ENCODE measurements around the gene ASTN2. TPM values are rescaled to one million over a fixed set of nuclear protein-coding genes. Genes with fewer than 3 reads are reported as not detected.

The ASTN2 gene
- polyA plus RNA-seq, 1 donor from 2014 or later = 6.8 TPM

DNA sequence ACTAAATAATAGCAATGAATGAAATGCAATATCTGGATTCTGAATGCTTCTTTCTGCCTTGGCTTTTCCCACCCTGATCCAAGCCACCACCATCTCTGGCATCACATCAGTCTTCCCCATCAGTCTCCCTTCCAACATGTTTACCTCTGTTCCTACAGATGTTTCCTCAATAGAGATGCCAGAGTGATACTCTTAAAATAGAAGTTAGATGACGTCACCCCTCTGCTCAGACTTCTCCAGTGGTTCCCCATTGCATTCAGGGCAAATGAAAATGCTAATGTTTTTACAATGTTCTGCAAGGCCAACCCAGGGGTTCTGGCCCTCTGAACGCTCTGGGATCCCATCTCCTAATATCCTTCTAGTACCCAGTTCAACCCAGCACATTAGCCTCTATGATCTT lies 422.0 kb downstream of the ASTN2 start:
- no peak overlapping the region for H2AFZ ChIP-seq (ENCODE audit: low read depth, low read length)
- no peaks in the 10 kb centered on the region for H3K36me3 ChIP-seq (ENCODE audit: insufficient read depth, low read length)
- no peaks in the 10 kb centered on the region for H3K79me2 ChIP-seq (replicated peaks; ENCODE audit: insufficient read depth, low read length)
- no peaks in the 10 kb centered on the region for H3K9me2 ChIP-seq (ENCODE audit: insufficient read depth, low read length)
- no peaks in the 10 kb centered on the region for H4K20me1 ChIP-seq (ENCODE audit: insufficient read depth)
- H3K4me3 ChIP-seq (ENCODE audit: low read length) = no peak overlapping the region
- H3F3A ChIP-seq (ENCODE audit: insufficient read depth, low read length, poor library complexity, severe bottlenecking) = no peaks in the 10 kb centered on the region
- H3K27me3 ChIP-seq (ENCODE audit: insufficient read depth, low read depth, low read length) = no peaks in the 10 kb centered on the region
- no peak for TF ChIP-seq EZH2 (IDR thresholded peaks at IDR 0.05; ENCODE audit: borderline replicate concordance, insufficient read depth, low read length, poor library complexity, severe bottlenecking)
- TF ChIP-seq SMC3 (conservative IDR thresholded peaks at IDR 0.05; ENCODE audit: poor library complexity) = no peak
- TF ChIP-seq, protein P1, sequence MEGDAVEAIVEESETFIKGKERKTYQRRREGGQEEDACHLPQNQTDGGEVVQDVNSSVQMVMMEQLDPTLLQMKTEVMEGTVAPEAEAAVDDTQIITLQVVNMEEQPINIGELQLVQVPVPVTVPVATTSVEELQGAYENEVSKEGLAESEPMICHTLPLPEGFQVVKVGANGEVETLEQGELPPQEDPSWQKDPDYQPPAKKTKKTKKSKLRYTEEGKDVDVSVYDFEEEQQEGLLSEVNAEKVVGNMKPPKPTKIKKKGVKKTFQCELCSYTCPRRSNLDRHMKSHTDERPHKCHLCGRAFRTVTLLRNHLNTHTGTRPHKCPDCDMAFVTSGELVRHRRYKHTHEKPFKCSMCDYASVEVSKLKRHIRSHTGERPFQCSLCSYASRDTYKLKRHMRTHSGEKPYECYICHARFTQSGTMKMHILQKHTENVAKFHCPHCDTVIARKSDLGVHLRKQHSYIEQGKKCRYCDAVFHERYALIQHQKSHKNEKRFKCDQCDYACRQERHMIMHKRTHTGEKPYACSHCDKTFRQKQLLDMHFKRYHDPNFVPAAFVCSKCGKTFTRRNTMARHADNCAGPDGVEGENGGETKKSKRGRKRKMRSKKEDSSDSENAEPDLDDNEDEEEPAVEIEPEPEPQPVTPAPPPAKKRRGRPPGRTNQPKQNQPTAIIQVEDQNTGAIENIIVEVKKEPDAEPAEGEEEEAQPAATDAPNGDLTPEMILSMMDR (IDR thresholded peaks at IDR 0.05; ENCODE audit: poor library complexity, severe bottlenecking) = no peak
- TF ChIP-seq, protein P2, sequence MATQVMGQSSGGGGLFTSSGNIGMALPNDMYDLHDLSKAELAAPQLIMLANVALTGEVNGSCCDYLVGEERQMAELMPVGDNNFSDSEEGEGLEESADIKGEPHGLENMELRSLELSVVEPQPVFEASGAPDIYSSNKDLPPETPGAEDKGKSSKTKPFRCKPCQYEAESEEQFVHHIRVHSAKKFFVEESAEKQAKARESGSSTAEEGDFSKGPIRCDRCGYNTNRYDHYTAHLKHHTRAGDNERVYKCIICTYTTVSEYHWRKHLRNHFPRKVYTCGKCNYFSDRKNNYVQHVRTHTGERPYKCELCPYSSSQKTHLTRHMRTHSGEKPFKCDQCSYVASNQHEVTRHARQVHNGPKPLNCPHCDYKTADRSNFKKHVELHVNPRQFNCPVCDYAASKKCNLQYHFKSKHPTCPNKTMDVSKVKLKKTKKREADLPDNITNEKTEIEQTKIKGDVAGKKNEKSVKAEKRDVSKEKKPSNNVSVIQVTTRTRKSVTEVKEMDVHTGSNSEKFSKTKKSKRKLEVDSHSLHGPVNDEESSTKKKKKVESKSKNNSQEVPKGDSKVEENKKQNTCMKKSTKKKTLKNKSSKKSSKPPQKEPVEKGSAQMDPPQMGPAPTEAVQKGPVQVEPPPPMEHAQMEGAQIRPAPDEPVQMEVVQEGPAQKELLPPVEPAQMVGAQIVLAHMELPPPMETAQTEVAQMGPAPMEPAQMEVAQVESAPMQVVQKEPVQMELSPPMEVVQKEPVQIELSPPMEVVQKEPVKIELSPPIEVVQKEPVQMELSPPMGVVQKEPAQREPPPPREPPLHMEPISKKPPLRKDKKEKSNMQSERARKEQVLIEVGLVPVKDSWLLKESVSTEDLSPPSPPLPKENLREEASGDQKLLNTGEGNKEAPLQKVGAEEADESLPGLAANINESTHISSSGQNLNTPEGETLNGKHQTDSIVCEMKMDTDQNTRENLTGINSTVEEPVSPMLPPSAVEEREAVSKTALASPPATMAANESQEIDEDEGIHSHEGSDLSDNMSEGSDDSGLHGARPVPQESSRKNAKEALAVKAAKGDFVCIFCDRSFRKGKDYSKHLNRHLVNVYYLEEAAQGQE (IDR thresholded peaks at IDR 0.05; ENCODE audit: borderline replicate concordance) = no peak
- TF ChIP-seq POLR2AphosphoS5 (IDR thresholded peaks at IDR 0.05) = no peak
- TF ChIP-seq MXI1 (conservative IDR thresholded peaks at IDR 0.05; ENCODE audit: poor library complexity, severe bottlenecking) = no peak
- TF ChIP-seq TAF1 (IDR thresholded peaks at IDR 0.05; ENCODE audit: low read depth) = no peak
- TF ChIP-seq EP300 (conservative IDR thresholded peaks at IDR 0.05; ENCODE audit: poor library complexity, severe bottlenecking) = no peak
- TF ChIP-seq RAD21 (conservative IDR thresholded peaks at IDR 0.05) = no peak
- no peak overlapping the region for H3K9ac ChIP-seq (ENCODE audit: low read length)
- H3K27ac ChIP-seq (ENCODE audit: low read length) = no peak overlapping the region
- H3K4me2 ChIP-seq (ENCODE audit: low read length) = no peak overlapping the region
- no peaks in the 10 kb centered on the region for H3K9me3 ChIP-seq (ENCODE audit: low read length)

DNA sequence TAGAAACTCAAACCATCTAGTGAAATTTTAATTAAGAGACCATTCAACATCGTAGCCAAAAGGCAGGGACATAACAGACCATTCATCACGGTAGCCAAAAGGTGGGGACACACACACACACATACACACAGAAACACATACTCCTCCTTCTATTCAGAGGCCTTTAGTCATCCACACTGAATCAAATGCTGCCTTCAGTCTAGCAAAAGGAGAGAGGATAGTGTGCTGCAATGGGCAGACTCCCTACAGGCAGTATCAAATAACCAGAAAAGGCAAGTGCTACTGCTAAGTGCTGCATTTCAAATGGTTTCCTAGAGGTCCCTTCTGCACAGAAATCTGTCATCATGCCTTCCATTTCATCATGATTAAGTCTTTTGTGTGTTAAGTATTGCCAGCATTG lies 423.8 kb downstream of the ASTN2 start:
- Histone ChIP-seq H3K9me2 (ENCODE audit: insufficient read depth, low read length) (no peaks in the 10 kb centered on the region), H3K4me3 (ENCODE audit: low read length) (no peak overlapping the region), H2AFZ (ENCODE audit: low read depth, low read length) (no peak overlapping the region), H3K36me3 (ENCODE audit: insufficient read depth, low read length) (no peaks in the 10 kb centered on the region), H3K4me2 (ENCODE audit: low read length) (no peak overlapping the region), H3K9me3 (ENCODE audit: low read length) (no peaks in the 10 kb centered on the region), H3K9ac (ENCODE audit: low read length) (no peak overlapping the region), H3K79me2 (replicated peaks; ENCODE audit: insufficient read depth, low read length) (no peaks in the 10 kb centered on the region), H3K27me3 (ENCODE audit: insufficient read depth, low read depth, low read length) (no peaks in the 10 kb centered on the region), H3K27ac (ENCODE audit: low read length) (no peak overlapping the region), H4K20me1 (ENCODE audit: insufficient read depth) (no peaks in the 10 kb centered on the region), H3F3A (ENCODE audit: insufficient read depth, low read length, poor library complexity, severe bottlenecking) (no peaks in the 10 kb centered on the region)
- no peak for TF ChIP-seq EP300 (conservative IDR thresholded peaks at IDR 0.05; ENCODE audit: poor library complexity, severe bottlenecking)
- TF ChIP-seq, protein P1 (IDR thresholded peaks at IDR 0.05; ENCODE audit: poor library complexity, severe bottlenecking) = no peak
- TF ChIP-seq, protein P2 (IDR thresholded peaks at IDR 0.05; ENCODE audit: borderline replicate concordance) = no peak
- no peak for TF ChIP-seq EZH2 (IDR thresholded peaks at IDR 0.05; ENCODE audit: borderline replicate concordance, insufficient read depth, low read length, poor library complexity, severe bottlenecking)
- TF ChIP-seq RAD21 (conservative IDR thresholded peaks at IDR 0.05) = no peak
- TF ChIP-seq POLR2AphosphoS5 (IDR thresholded peaks at IDR 0.05) = no peak
- no peak for TF ChIP-seq MXI1 (conservative IDR thresholded peaks at IDR 0.05; ENCODE audit: poor library complexity, severe bottlenecking)
- no peak for TF ChIP-seq TAF1 (IDR thresholded peaks at IDR 0.05; ENCODE audit: low read depth)
- no peak for TF ChIP-seq SMC3 (conservative IDR thresholded peaks at IDR 0.05; ENCODE audit: poor library complexity)
